Breast epithelium (tissue), 3 donors: ENCODE data around the gene KRT7.

Source experiments
- CTCF ChIP-seq, 3 donors: fragments of 450-650 bp; IDR thresholded peaks; one replicate each; pipeline ENCODE4 v1.5.1; 2016 to 2017; ENCODE audit warnings: antibody characterized with exemption in 3 of 3, mild to moderate bottlenecking in 3 of 3, moderate library complexity in 3 of 3
- POLR2A ChIP-seq: fragments of 450-650 bp; IDR thresholded peaks from one replicate; pipeline ENCODE4 v1.6.1; 2016; ENCODE audit warnings: antibody characterized with exemption, mild to moderate bottlenecking, moderate library complexity

GRCh38 chr12:52275686-52276085 is 42.6 kb downstream of the KRT7 start:
- TF ChIP-seq CTCF (IDR thresholded peaks at IDR 0.05) (no peak), POLR2A (no peak)
